Kidney epithelial cell (primary cell): ENCODE measurements around the gene HORMAD1. TPM values are rescaled to one million over a fixed set of nuclear protein-coding genes. Genes with fewer than 3 reads are reported as not detected.

Source experiments
- DNase-seq: peaks from one replicate; pipeline ENCODE4 v3.0.0-alpha.2; 2010; ENCODE audit warnings: low read depth
- H3K27me3 ChIP-seq: 2 replicates; pipeline ENCODE4 v1.6.0; 2011; ENCODE audit warnings: low read length; ENCODE audit not compliant: control insufficient read depth, insufficient read depth
- H3K36me3 ChIP-seq: 2 replicates; pipeline ENCODE4 v1.5.1; 2011; ENCODE audit warnings: low read length; ENCODE audit not compliant: control insufficient read depth, insufficient read depth
- H3K4me3 ChIP-seq: 2 replicates; pipeline ENCODE4 v1.5.1; 2011; ENCODE audit warnings: low read depth, mild to moderate bottlenecking, control low read depth, low read length
- total RNA-seq: library from RNA; depleted of rRNA; stranded (reverse); fragments of >200 nt; gene quantifications from 2 replicates; pipeline ENCODE4 v1.2.3, GENCODE V29; 2015
- TF ChIP-seq, protein P1 (sequence below): IDR thresholded peaks from 2 replicates; pipeline ENCODE4 v1.5.1; 2011; ENCODE audit warnings: mild to moderate bottlenecking, moderate library complexity, low read length, control low read depth, inconsistent platforms; ENCODE audit not compliant: insufficient read depth, poor library complexity, severe bottlenecking

Gene HORMAD1
- total RNA-seq, 1 donor from 2014 or later = not detected

- Histone ChIP-seq H3K36me3 (no peaks in the 10 kb centered on the region), H3K27me3 (no peaks in the 10 kb centered on the region), H3K4me3 (no peak overlapping the region)
- DNase-seq = no peak
- TF ChIP-seq, protein P1, sequence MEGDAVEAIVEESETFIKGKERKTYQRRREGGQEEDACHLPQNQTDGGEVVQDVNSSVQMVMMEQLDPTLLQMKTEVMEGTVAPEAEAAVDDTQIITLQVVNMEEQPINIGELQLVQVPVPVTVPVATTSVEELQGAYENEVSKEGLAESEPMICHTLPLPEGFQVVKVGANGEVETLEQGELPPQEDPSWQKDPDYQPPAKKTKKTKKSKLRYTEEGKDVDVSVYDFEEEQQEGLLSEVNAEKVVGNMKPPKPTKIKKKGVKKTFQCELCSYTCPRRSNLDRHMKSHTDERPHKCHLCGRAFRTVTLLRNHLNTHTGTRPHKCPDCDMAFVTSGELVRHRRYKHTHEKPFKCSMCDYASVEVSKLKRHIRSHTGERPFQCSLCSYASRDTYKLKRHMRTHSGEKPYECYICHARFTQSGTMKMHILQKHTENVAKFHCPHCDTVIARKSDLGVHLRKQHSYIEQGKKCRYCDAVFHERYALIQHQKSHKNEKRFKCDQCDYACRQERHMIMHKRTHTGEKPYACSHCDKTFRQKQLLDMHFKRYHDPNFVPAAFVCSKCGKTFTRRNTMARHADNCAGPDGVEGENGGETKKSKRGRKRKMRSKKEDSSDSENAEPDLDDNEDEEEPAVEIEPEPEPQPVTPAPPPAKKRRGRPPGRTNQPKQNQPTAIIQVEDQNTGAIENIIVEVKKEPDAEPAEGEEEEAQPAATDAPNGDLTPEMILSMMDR = no peak
Observed at GRCh38 chr1:150708595-150708994, 12.1 kb downstream of the HORMAD1 start.

DNA sequence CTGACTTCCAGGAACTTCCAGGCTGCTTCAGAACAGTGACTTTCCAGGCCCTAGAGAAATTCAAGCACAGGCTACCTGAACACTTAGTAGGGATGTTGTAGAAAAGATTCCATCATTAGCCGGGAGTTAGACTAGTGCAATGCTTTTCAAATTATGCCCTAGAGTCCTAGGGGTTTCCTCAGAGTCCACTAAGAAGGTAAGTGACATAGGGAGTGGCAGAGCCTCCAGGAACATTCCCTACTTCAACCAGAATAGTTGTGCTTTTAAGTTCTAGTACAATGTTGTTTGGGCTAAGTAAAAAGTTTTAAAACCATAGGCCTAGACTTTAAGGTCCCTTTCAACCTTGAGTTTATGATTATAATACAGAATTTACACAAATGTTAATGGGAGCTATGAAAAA, 14.6 kb downstream of the HORMAD1 start:
- Histone ChIP-seq H3K4me3 (no peak overlapping the region), H3K36me3 (no peaks in the 10 kb centered on the region), H3K27me3 (no peaks in the 10 kb centered on the region)
- no peak for DNase-seq
- TF ChIP-seq, protein P1 = no peak

- Histone ChIP-seq H3K27me3 (no peaks in the 10 kb centered on the region), H3K4me3 (no peak overlapping the region), H3K36me3 (no peaks in the 10 kb centered on the region)
- DNase-seq = no peak
- TF ChIP-seq, protein P1 = no peak
Observed at GRCh38 chr1:150703427-150703826, 17.3 kb downstream of the HORMAD1 start.

- no peaks in the 10 kb centered on the region for H3K27me3 ChIP-seq
- peak; percentile 98 for DNase-seq
Observed at GRCh38 chr1:150696995-150697927, 23.4 kb downstream of the HORMAD1 start, which contains the start of gene GOLPH3L. TSS of gene GOLPH3L (minus strand) at chr1:150697154. CDS start at chr1:150694838, 2,316 bp downstream.

DNA sequence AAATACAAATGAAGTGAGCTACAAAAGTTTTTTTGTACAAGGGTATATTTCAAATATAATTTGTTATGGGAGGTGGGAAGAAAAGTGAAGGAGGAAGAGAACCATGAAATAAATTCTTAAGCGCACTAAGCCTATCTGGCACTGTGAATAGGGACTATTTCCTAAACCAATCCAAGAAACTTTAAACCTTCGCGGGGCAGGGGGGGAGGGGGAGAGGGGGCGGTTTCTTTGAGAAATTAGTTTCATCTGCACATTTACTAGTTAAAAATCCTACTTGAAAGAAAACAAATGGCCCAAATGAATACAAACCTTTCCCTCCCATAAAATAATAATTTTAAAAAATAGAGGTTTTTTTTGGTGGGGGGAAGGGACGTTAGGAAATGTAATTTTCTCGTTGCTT, 24.1 kb downstream of the HORMAD1 start:
- TF ChIP-seq, protein P1 = no peak
- H3K27me3 ChIP-seq = no peaks in the 10 kb centered on the region
- peak overlapping the region; percentile 81 for H3K4me3 ChIP-seq
- no peaks in the 10 kb centered on the region for H3K36me3 ChIP-seq
- DNase-seq = no peak

More at GRCh38 chr1:150696995-150697927, 23.4 kb downstream of the HORMAD1 start, which contains the start of gene GOLPH3L:
- Histone ChIP-seq H3K36me3 (no peaks in the 10 kb centered on the region), H3K4me3 (peak within 1 kb of the TSS; percentile 81)
- TF ChIP-seq, protein P1 = no peak

DNA sequence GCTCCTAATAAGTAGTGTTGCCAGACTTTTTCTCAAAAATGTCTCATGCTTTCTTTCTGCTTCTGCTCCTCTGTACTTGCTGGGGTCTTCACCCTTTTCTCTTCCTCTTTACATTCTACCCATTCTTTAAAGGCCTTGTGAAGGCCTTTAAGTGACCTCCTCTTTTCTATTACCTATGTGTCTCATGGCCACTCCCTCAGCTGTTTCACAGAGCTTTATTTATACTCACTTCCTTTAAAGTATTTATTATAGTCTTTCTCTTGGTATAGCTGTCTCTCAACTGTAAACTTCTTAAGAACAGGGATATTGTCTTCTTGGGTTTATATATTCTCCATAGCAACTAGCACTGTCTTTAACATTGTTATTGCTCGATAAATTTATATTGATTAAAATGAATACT, 24.5 kb downstream of the HORMAD1 start:
- H3K4me3 ChIP-seq = peak overlapping the region; percentile 81
- DNase-seq = no peak
- H3K36me3 ChIP-seq = no peaks in the 10 kb centered on the region
- no peaks in the 10 kb centered on the region for H3K27me3 ChIP-seq
- TF ChIP-seq, protein P1 = no peak
